Gastrocnemius medialis (tissue), 4 donors: ENCODE measurements around the gene PID1. TPM values are rescaled to one million over a fixed set of nuclear protein-coding genes. Genes with fewer than 3 reads are reported as not detected.

Source experiments
- ATAC-seq, 2 donors: fragments of 150-250 bp; one replicate each; pipeline ENCODE4 v1.9.1; 2016
- DNase-seq, 2 donors: peaks; one replicate each; pipeline ENCODE4 v3.0.0-alpha.2; 2019
- H3K27ac ChIP-seq, 4 donors: fragments of 200-600 bp; sonication (generic); 1 replicate in 1 of 4; 2 replicates in 3 of 4; pipeline ENCODE4 v1.5.1; 2016 to 2018; ENCODE audit warnings: mild to moderate bottlenecking in 2 of 4, moderate library complexity in 1 of 4
- H3K27me3 ChIP-seq, 3 donors: fragments of 200-600 bp; sonication (generic) in 2 of 3; 1 replicate in 1 of 3; 2 replicates in 2 of 3; pipeline versions ENCODE4 v1.5.1 to v1.6.0; 2016 to 2019; ENCODE audit warnings: mild to moderate bottlenecking in 1 of 3, moderate library complexity in 1 of 3
- H3K36me3 ChIP-seq, 2 donors: fragments of 200-600 bp; sonication (generic) in 1 of 2; one replicate each; pipeline ENCODE4 v1.5.1; 2017 to 2018
- H3K4me1 ChIP-seq, 2 donors: fragments of 200-600 bp; sonication (generic) in 1 of 2; one replicate each; pipeline ENCODE4 v1.5.1; 2016 to 2017; ENCODE audit warnings: mild to moderate bottlenecking in 2 of 2
- H3K4me3 ChIP-seq, 4 donors: fragments of 200-600 bp; sonication (generic) in 3 of 4; 1 replicate in 1 of 4; 2 replicates in 3 of 4; pipeline ENCODE4 v1.5.1; 2016 to 2019; ENCODE audit warnings: mild to moderate bottlenecking in 2 of 4
- H3K9me3 ChIP-seq, 3 donors: fragments of 200-600 bp; sonication (generic) in 2 of 3; 1 replicate in 1 of 3; 2 replicates in 2 of 3; pipeline ENCODE4 v1.5.1; 2016 to 2019
- POLR2A ChIP-seq, 2 donors: fragments of 450-650 bp; IDR thresholded peaks; one replicate each; pipeline ENCODE4 v1.6.1; 2017; ENCODE audit warnings: antibody characterized with exemption in 2 of 2, mild to moderate bottlenecking in 2 of 2, moderate library complexity in 2 of 2
- in situ Hi-C, 4 donors: fragments of 200-750 bp; cut with MboI; loops; one replicate each; pipeline versions ENCODE4 v1.15.0 to v1.8.0; 2017; ENCODE audit warnings: low sequenced_read_pairs in 4 of 4
- intact Hi-C: fragments of 100-400 bp; cut with DNase I; formaldehyde crosslinking; loops from one replicate; pipeline ENCODE4 v1.15.1; 2023; ENCODE audit warnings: low total_unique reads
- total RNA-seq, 4 donors: library from RNA; depleted of rRNA; stranded (reverse); fragments of >200 nt; gene quantifications; one replicate each; pipeline versions ENCODE4 v1.1.0 to v1.2.3, GENCODE V29; 2016
- TF ChIP-seq, protein P1 (sequence below), 5 experiments: fragments of 450-650 bp in 3 of 5; fragments of 200-600 bp in 2 of 5; sonication (generic) in 2 of 5; IDR thresholded peaks in 4 of 5; conservative IDR thresholded peaks in 1 of 5; 1 replicate in 4 of 5; 2 replicates in 1 of 5; pipeline ENCODE4 v1.5.1; 2016 to 2019; ENCODE audit warnings: antibody characterized with exemption in 5 of 5, mild to moderate bottlenecking in 3 of 5, moderate library complexity in 3 of 5

The PID1 gene
- total RNA-seq, 4 donors from 2014 or later = 11.3 to 24.3 (median 19.5) TPM

DNA sequence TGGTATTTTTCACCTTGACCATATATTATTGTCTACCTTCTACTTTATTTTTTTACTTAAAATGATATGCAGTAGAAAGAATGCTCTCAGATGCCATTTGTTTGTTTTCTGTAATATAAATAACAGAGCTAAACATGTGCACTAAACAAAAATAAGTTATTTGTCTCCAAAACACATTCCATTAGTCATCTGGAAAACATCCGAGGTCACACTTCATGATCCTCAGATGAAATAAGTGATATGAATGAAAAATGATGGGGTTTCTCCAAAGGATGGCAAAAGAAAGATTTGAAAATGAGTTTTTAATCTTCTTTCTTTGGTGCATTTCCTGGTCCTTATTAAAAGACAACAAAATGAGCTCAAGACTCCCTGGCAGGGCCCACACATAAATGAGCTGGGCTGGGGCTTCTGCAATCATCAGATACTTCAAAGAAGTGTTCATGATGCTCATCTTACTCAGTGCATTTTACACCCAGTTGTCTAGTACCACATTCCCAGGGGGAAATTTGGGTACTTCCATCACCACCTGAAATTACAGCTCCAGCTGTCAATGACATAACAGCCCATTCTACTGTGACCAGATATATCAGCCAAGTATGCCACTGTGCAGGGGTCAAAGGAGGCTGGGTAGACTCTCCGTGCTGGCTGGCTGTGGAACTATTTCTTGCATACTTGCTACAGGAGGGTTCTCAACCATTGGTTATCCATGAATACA is 283.5 kb downstream of the PID1 start:
- no peaks in the 10 kb centered on the region for H3K27me3 ChIP-seq
- intact Hi-C loops = no loop called here
- H3K27ac ChIP-seq = no peak overlapping the region
- in situ Hi-C loops = no loop called here
- no peak overlapping the region for H3K4me3 ChIP-seq
- H3K4me1 ChIP-seq = no peaks in the 10 kb centered on the region
- H3K9me3 ChIP-seq = no peaks in the 10 kb centered on the region
- no peak for TF ChIP-seq POLR2A (IDR thresholded peaks at IDR 0.05)
- TF ChIP-seq, protein P1, sequence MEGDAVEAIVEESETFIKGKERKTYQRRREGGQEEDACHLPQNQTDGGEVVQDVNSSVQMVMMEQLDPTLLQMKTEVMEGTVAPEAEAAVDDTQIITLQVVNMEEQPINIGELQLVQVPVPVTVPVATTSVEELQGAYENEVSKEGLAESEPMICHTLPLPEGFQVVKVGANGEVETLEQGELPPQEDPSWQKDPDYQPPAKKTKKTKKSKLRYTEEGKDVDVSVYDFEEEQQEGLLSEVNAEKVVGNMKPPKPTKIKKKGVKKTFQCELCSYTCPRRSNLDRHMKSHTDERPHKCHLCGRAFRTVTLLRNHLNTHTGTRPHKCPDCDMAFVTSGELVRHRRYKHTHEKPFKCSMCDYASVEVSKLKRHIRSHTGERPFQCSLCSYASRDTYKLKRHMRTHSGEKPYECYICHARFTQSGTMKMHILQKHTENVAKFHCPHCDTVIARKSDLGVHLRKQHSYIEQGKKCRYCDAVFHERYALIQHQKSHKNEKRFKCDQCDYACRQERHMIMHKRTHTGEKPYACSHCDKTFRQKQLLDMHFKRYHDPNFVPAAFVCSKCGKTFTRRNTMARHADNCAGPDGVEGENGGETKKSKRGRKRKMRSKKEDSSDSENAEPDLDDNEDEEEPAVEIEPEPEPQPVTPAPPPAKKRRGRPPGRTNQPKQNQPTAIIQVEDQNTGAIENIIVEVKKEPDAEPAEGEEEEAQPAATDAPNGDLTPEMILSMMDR (IDR thresholded peaks at IDR 0.05 in 4 of 5, conservative IDR thresholded peaks at IDR 0.05 in 1 of 5) = no peak
- no peaks in the 10 kb centered on the region for H3K36me3 ChIP-seq
- no peak for DNase-seq
- no peak for ATAC-seq

DNA sequence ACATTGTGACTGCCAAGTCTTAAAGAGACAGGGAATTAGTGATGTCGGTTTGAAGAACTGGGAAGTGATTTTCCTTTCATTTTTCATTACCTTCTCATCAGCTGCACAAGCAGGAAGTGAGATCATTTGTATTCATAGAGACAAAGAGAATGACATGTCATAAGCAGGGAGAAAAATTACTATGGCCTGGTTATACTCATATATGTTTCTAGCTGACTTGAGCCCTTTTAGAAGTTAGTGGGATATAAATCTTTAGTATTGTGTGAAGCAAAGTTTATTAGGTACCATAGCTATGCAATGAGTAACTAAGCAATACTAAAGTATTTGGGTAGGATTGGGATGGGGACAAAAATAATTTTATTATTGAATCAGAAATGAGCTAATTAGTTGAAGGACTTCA is 284.1 kb downstream of the PID1 start:
- no peak for DNase-seq
- Histone ChIP-seq H3K9me3 (no peaks in the 10 kb centered on the region), H3K4me1 (no peaks in the 10 kb centered on the region), H3K27me3 (no peaks in the 10 kb centered on the region), H3K36me3 (no peaks in the 10 kb centered on the region), H3K27ac (no peak overlapping the region), H3K4me3 (no peak overlapping the region)
- intact Hi-C loops (no loop called here), in situ Hi-C loops (no loop called here)
- TF ChIP-seq POLR2A (IDR thresholded peaks at IDR 0.05) = no peak
- TF ChIP-seq, protein P1 (IDR thresholded peaks at IDR 0.05 in 4 of 5, conservative IDR thresholded peaks at IDR 0.05 in 1 of 5) = no peak
- no peak for ATAC-seq

DNA sequence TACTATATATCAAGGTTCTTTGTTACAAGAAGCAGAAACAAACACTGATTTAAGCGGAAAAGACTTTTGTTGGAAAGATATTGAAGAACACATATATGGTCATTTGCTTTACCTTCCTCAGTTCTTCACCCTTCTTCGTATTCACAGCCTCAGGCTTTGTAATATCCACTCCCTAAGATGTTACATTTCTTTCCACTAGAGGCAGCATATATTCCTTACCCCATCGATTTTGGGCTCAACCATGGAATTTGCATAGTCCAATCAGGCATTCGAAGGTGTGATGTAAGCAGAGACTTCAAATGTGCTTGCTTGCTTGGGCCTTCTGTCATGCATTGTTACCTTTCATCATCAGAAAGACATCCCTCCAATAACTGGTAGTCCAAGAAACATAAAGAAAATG is 287.4 kb downstream of the PID1 start:
- TF ChIP-seq POLR2A (IDR thresholded peaks at IDR 0.05) = no peak
- TF ChIP-seq, protein P1 (IDR thresholded peaks at IDR 0.05 in 4 of 5, conservative IDR thresholded peaks at IDR 0.05 in 1 of 5) = no peak
- Histone ChIP-seq H3K4me1 (no peaks in the 10 kb centered on the region), H3K27me3 (no peaks in the 10 kb centered on the region), H3K4me3 (no peak overlapping the region), H3K36me3 (no peaks in the 10 kb centered on the region), H3K27ac (no peak overlapping the region), H3K9me3 (no peaks in the 10 kb centered on the region)
- no peak for DNase-seq
- no peak for ATAC-seq
- intact Hi-C loops = no loop called here
- in situ Hi-C loops = no loop called here

DNA sequence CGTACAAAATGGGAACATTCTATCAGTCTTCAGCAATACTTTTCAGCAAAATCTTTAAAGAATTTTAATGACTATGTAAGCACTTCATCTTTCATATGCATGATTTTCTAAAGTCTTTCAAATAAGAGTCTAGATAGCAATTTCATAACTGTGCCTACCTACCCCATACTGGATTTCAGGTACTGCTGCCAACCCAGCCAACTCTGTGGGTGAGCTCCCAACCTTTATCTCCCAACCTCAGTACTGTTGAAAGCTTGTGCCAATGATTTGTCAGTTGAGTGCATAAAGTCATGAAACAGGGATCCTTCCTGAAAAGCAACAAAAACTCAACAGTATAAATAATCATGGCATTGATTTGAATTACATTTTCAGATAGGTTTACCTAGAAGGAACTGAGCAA is 296.9 kb downstream of the PID1 start:
- in situ Hi-C loops (no loop called here), intact Hi-C loops (no loop called here)
- H3K9me3 ChIP-seq = no peaks in the 10 kb centered on the region
- no peak overlapping the region for H3K27ac ChIP-seq
- DNase-seq = no peak
- no peaks in the 10 kb centered on the region for H3K27me3 ChIP-seq
- no peaks in the 10 kb centered on the region for H3K4me1 ChIP-seq
- H3K36me3 ChIP-seq = no peaks in the 10 kb centered on the region
- TF ChIP-seq, protein P1 (IDR thresholded peaks at IDR 0.05 in 4 of 5, conservative IDR thresholded peaks at IDR 0.05 in 1 of 5) = no peak
- TF ChIP-seq POLR2A (IDR thresholded peaks at IDR 0.05) = no peak
- ATAC-seq = no peak
- H3K4me3 ChIP-seq = no peak overlapping the region
